K562 treated with DMSO at 1 percent for 48 hours (cell line): ENCODE results near the gene SLC10A7. TPM values are rescaled to one million over a fixed set of nuclear protein-coding genes. Genes with fewer than 3 reads are reported as not detected.

Experiments
- total RNA-seq: library from RNA; unstranded; fragments of 300-600 nt; gene quantifications from 2 replicates; pipeline ENCODE4 v1.2.3, GENCODE V29; 2022; ENCODE audit warnings: low replicate concordance; ENCODE audit errors: extremely low read depth

SLC10A7 gene
- total RNA-seq = not detected in 2 replicates

GRCh38 chr4:146521541-146522097 is at the start of gene SLC10A7:
Gene SLC10A7 (minus strand): TSS chr4:146521940. CDS start chr4:146521717, 223 bp downstream.

DNA sequence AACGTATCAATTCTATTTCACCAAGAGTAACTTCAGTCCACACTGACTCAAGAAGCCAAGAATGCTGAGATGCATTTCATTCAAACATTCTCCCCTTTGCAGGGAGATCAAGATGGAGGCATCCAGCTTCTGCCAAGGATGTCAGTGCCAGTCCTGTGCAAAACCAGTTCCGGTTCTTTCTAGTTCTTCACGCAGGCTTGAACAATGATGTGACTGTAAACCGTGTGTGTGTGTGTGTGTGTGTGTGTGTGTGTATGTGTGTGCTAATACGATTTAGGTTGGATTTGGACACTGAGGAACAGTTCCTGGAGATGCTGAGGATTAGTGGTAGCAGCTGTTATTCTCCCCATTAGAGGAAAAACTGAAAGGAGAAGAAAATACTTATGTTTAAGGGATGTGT is 307.5 kb downstream of the SLC10A7 start, which contains the start of gene REELD1:
REELD1 (plus strand) TSS at position 301 of the 400 bp plus-strand sequence. CDS start 2,415 bp downstream, outside the sequence.

Other genes starting within 250 kb of the SLC10A7 start
- gene POU4F2, start 117.0 kb upstream of the SLC10A7 start, total RNA-seq = not detected in 2 replicates